Lower lobe of right lung (tissue), 2 donors: Measurements from ENCODE around the gene TRIOBP. TPM values are rescaled to one million over a fixed set of nuclear protein-coding genes. Genes with fewer than 3 reads are reported as not detected.

Experiments
- ATAC-seq, 2 donors: fragments of 200-7000 bp; cut with Tn5 transposase; one replicate each; pipeline ENCODE4 v1.9.1; 2020 to 2022; ENCODE audit warnings: mild to moderate bottlenecking in 2 of 2, moderate library complexity in 2 of 2
- DNase-seq: peaks from one replicate; pipeline ENCODE4 v3.0.0-alpha.2; 2020
- H3K27ac ChIP-seq: fragments of 200-600 bp; one replicate; pipeline ENCODE4 v1.8.0; 2022
- H3K27me3 ChIP-seq: fragments of 200-600 bp; one replicate; pipeline ENCODE4 v1.8.0; 2022; ENCODE audit warnings: low read depth
- H3K36me3 ChIP-seq: fragments of 200-600 bp; one replicate; pipeline ENCODE4 v1.8.0; 2022; ENCODE audit warnings: mild to moderate bottlenecking
- H3K4me1 ChIP-seq: fragments of 200-600 bp; one replicate; pipeline ENCODE4 v1.8.0; 2022
- H3K4me3 ChIP-seq: fragments of 200-600 bp; one replicate; pipeline ENCODE4 v1.8.0; 2022; ENCODE audit warnings: mild to moderate bottlenecking
- H3K9me3 ChIP-seq: fragments of 200-600 bp; one replicate; pipeline ENCODE4 v1.8.0; 2022
- intact Hi-C: fragments of 100-400 bp; cut with DNase I; formaldehyde crosslinking; loops from one replicate; pipeline ENCODE4 v1.11.0; 2022
- total RNA-seq: library from RNA; stranded (reverse); fragmentation: NEBNext Ultra II Directional; extraction: Animal tissue kit (Norgen Biotek cat#: 25700); gene quantifications from one replicate; pipeline ENCODE4 v1.2.1, GENCODE V29; 2021
- TF ChIP-seq, protein P1 (sequence below): fragments of 200-600 bp; IDR thresholded peaks from one replicate; pipeline ENCODE4 v1.8.0; 2022; ENCODE audit warnings: antibody characterized with exemption, mild to moderate bottlenecking
- donor health status: DM: no; HTN: yes; CAD: no; lungs with severe emphysema.

Gene TRIOBP
- total RNA-seq, 1 donor from 2014 or later, result 78.8 TPM

GRCh38 chr22:37808294-37808657, 111.4 kb downstream of the TRIOBP start:
- intact Hi-C loops, result no loop called here
- H3K4me1 ChIP-seq, result peaks cover 42% of the 10 kb centered on the region
- peak overlapping the region; percentile 53 for H3K27ac ChIP-seq
- peak overlapping the region; percentile 72 for H3K4me3 ChIP-seq
- no peaks in the 10 kb centered on the region for H3K36me3 ChIP-seq
- TF ChIP-seq, protein P1, sequence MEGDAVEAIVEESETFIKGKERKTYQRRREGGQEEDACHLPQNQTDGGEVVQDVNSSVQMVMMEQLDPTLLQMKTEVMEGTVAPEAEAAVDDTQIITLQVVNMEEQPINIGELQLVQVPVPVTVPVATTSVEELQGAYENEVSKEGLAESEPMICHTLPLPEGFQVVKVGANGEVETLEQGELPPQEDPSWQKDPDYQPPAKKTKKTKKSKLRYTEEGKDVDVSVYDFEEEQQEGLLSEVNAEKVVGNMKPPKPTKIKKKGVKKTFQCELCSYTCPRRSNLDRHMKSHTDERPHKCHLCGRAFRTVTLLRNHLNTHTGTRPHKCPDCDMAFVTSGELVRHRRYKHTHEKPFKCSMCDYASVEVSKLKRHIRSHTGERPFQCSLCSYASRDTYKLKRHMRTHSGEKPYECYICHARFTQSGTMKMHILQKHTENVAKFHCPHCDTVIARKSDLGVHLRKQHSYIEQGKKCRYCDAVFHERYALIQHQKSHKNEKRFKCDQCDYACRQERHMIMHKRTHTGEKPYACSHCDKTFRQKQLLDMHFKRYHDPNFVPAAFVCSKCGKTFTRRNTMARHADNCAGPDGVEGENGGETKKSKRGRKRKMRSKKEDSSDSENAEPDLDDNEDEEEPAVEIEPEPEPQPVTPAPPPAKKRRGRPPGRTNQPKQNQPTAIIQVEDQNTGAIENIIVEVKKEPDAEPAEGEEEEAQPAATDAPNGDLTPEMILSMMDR, result no peak
- DNase-seq (no peak), ATAC-seq (no peak)
- no peaks in the 10 kb centered on the region for H3K9me3 ChIP-seq
- H3K27me3 ChIP-seq, result no peaks in the 10 kb centered on the region

GRCh38 chr22:37809672-37810333, 113.0 kb downstream of the TRIOBP start:
- intact Hi-C loops, result loop anchor here (10.0 kb wide), 1 partner anchor 55 kb away; no protein-coding TSS in a partner anchor

DNA sequence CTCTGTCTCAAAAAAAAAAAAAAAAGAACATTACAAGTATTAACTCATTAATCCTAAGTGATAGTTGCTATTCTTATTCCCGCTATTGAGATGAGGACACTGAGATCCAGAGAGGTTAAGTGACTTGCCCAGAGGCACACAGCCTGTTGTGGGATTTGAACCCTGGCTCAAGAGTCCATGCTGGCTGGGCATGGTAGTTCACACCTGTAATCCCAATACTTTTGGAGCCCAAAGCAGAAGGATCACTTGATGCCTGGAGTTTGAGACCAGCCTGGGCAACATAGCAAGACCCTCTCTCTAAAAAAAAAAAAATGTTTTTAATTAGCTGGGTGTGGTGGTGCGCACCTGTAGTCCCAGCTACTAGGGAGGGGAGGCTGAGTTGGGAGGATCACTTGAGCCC, 115.0 kb downstream of the TRIOBP start:
- Histone ChIP-seq H3K4me1 (peaks cover 19% of the 10 kb centered on the region), H3K4me3 (no peak overlapping the region), H3K27ac (no peak overlapping the region), H3K36me3 (no peaks in the 10 kb centered on the region), H3K9me3 (no peaks in the 10 kb centered on the region), H3K27me3 (no peaks in the 10 kb centered on the region)
- DNase-seq (no peak), ATAC-seq (no peak)
- intact Hi-C loops, result loop anchor here (10.0 kb wide), 1 partner anchor 53 kb away; no protein-coding TSS in a partner anchor
- TF ChIP-seq, protein P1, result no peak

More at GRCh38 chr22:37809672-37810333, 113.0 kb downstream of the TRIOBP start:
- H3K27me3 ChIP-seq, result no peaks in the 10 kb centered on the region
- H3K4me1 ChIP-seq, result peaks cover 36% of the 10 kb centered on the region
- ATAC-seq, result no peak
- no peaks in the 10 kb centered on the region for H3K36me3 ChIP-seq
- no peaks in the 10 kb centered on the region for H3K9me3 ChIP-seq
- TF ChIP-seq, protein P1, result no peak
- H3K27ac ChIP-seq, result no peak overlapping the region
- no peak overlapping the region for H3K4me3 ChIP-seq
- DNase-seq, result no peak

DNA sequence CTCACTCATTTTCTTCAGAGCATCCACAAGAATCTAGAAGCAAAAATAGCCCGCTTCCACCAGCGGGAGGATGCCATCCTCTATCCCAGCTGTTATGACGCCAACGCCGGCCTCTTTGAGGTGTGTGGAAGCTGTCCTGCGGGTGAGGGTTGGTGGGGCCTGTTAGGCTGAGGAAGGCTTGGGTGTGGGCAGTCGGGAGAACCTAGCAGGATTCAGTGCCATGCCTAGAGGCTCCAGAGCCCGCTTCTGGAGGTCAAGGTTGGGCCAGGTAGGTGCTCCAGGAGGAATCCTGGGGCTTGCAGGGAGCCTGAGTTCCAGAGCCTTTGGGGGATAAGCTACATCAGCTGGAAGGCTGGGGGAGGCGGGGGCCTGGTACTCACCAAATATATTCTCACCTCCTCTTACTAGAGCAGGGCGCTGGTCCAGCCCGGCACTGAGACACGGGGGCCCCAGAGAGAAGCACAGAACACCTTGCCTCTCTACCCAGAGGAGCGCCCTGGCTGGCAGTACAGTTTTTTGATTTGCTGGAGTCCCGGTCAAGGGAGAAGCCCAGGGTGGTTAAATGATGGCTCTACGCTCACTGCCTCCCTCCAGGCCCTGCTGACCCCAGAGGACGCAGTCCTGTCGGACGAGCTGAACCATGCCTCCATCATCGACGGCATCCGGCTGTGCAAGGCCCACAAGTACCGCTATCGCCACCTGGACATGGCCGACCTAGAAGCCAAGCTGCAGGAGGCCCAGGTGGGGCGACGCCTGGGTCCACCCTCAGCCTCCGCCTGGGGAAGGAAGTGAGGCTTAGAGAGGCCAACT, 116.2 kb downstream of the TRIOBP start:
- intact Hi-C loops, result loop anchor here (10.0 kb wide), 1 partner anchor 52 kb away; no protein-coding TSS in a partner anchor
- Histone ChIP-seq H3K4me1 (peaks cover 18% of the 10 kb centered on the region), H3K27ac (no peak overlapping the region), H3K27me3 (no peaks in the 10 kb centered on the region), H3K4me3 (no peak overlapping the region), H3K9me3 (no peaks in the 10 kb centered on the region), H3K36me3 (no peaks in the 10 kb centered on the region)
- no peak for DNase-seq
- TF ChIP-seq, protein P1, result no peak
- no peak for ATAC-seq

GRCh38 chr22:37815593-37815992, 118.7 kb downstream of the TRIOBP start:
- Histone ChIP-seq H3K4me3 (no peak overlapping the region), H3K36me3 (no peaks in the 10 kb centered on the region), H3K27ac (no peak overlapping the region), H3K27me3 (peaks cover 18% of the 10 kb centered on the region), H3K9me3 (no peaks in the 10 kb centered on the region), H3K4me1 (peaks cover 20% of the 10 kb centered on the region)
- ATAC-seq (no peak), DNase-seq (no peak)
- TF ChIP-seq, protein P1, result no peak
- intact Hi-C loops, result loop anchor here (10.0 kb wide), 1 partner anchor 49 kb away; no protein-coding TSS in a partner anchor
